ENCODE data around the gene TEDC2. TPM values are rescaled to one million over a fixed set of nuclear protein-coding genes. Genes with fewer than 3 reads are reported as not detected.

TEDC2 gene
- total RNA-seq, 1 donor from 2014 or later, result 9.1 TPM

- Mint-ChIP-seq H3K9me3 (ENCODE audit: unreplicated experiment) (no peaks in the 10 kb centered on the region), H3K4me3 (ENCODE audit: unreplicated experiment) (peak overlapping the region; percentile 93)
- DNase-seq (ENCODE audit: low spot score), result no peak
Observed at GRCh38 chr16:2458887-2459646, 842 bp upstream of the TEDC2 start.

GRCh38 chr16:2460391-2460713 is 443 bp downstream of the TEDC2 start:
- no peak overlapping the region for H3K4me3 Mint-ChIP-seq (ENCODE audit: unreplicated experiment)
- H3K27me3 Mint-ChIP-seq (ENCODE audit: unreplicated experiment), result peaks cover 27% of the 10 kb centered on the region
- no peak for TF ChIP-seq CTCF (IDR thresholded peaks at IDR 0.05; ENCODE audit: unreplicated experiment)
- peaks cover 11% of the 10 kb centered on the region for H3K36me3 Mint-ChIP-seq (ENCODE audit: low read depth, unreplicated experiment)
- no peak overlapping the region for H3K27ac Mint-ChIP-seq (ENCODE audit: unreplicated experiment)
- no peak for DNase-seq (ENCODE audit: low spot score)
- peaks cover 3% of the 10 kb centered on the region for H3K4me1 Mint-ChIP-seq (ENCODE audit: unreplicated experiment)
- H3K9me3 Mint-ChIP-seq (ENCODE audit: unreplicated experiment), result no peaks in the 10 kb centered on the region

More at GRCh38 chr16:2458887-2459646, 842 bp upstream of the TEDC2 start:
- Mint-ChIP-seq H3K27ac (ENCODE audit: unreplicated experiment) (no peak overlapping the region), H3K27me3 (ENCODE audit: unreplicated experiment) (peaks cover 26% of the 10 kb centered on the region), H3K4me1 (ENCODE audit: unreplicated experiment) (peaks cover 3% of the 10 kb centered on the region), H3K36me3 (ENCODE audit: low read depth, unreplicated experiment) (peaks cover 11% of the 10 kb centered on the region)
- no peak for TF ChIP-seq CTCF (IDR thresholded peaks at IDR 0.05; ENCODE audit: unreplicated experiment)

- H3K4me3 Mint-ChIP-seq (ENCODE audit: unreplicated experiment), result peak overlapping the region; percentile 74
- no peak overlapping the region for H3K27ac Mint-ChIP-seq (ENCODE audit: unreplicated experiment)
- H3K4me1 Mint-ChIP-seq (ENCODE audit: unreplicated experiment), result peaks cover 3% of the 10 kb centered on the region
- peaks cover 11% of the 10 kb centered on the region for H3K36me3 Mint-ChIP-seq (ENCODE audit: low read depth, unreplicated experiment)
- no peak for DNase-seq (ENCODE audit: low spot score)
- H3K27me3 Mint-ChIP-seq (ENCODE audit: unreplicated experiment), result peaks cover 25% of the 10 kb centered on the region
- TF ChIP-seq CTCF (IDR thresholded peaks at IDR 0.05; ENCODE audit: unreplicated experiment), result no peak
- no peaks in the 10 kb centered on the region for H3K9me3 Mint-ChIP-seq (ENCODE audit: unreplicated experiment)
Observed at GRCh38 chr16:2460916-2461315, 1.0 kb downstream of the TEDC2 start.

GRCh38 chr16:2462031-2462866 is 2.3 kb downstream of the TEDC2 start:
- no peak for DNase-seq (ENCODE audit: low spot score)
- Mint-ChIP-seq H3K4me3 (ENCODE audit: unreplicated experiment) (no peak overlapping the region), H3K27me3 (ENCODE audit: unreplicated experiment) (peaks cover 28% of the 10 kb centered on the region), H3K9me3 (ENCODE audit: unreplicated experiment) (no peaks in the 10 kb centered on the region), H3K27ac (ENCODE audit: unreplicated experiment) (no peak overlapping the region), H3K36me3 (ENCODE audit: low read depth, unreplicated experiment) (peaks cover 6% of the 10 kb centered on the region), H3K4me1 (ENCODE audit: unreplicated experiment) (peaks cover 3% of the 10 kb centered on the region)
- TF ChIP-seq CTCF (IDR thresholded peaks at IDR 0.05; ENCODE audit: unreplicated experiment), result no peak

GRCh38 chr16:2464333-2464732 is 4.4 kb downstream of the TEDC2 start:
- H3K27me3 Mint-ChIP-seq (ENCODE audit: unreplicated experiment), result peaks cover 14% of the 10 kb centered on the region
- peaks cover 6% of the 10 kb centered on the region for H3K36me3 Mint-ChIP-seq (ENCODE audit: low read depth, unreplicated experiment)
- DNase-seq (ENCODE audit: low spot score), result no peak
- H3K27ac Mint-ChIP-seq (ENCODE audit: unreplicated experiment), result no peak overlapping the region
- H3K9me3 Mint-ChIP-seq (ENCODE audit: unreplicated experiment), result no peaks in the 10 kb centered on the region
- peaks cover 3% of the 10 kb centered on the region for H3K4me1 Mint-ChIP-seq (ENCODE audit: unreplicated experiment)
- TF ChIP-seq CTCF (IDR thresholded peaks at IDR 0.05; ENCODE audit: unreplicated experiment), result no peak
- no peak overlapping the region for H3K4me3 Mint-ChIP-seq (ENCODE audit: unreplicated experiment)

All from endothelial cell (in vitro differentiated cells).